Stimulated activated CD4-positive, alpha-beta T cell treated with anti-CD3 and anti-CD28 coated beads, Interleukin-12 subunit alpha, Interleukin-12 subunit beta, amount 100 ng/mL, for 24 hours (primary cell): ENCODE measurements around the gene PCDHGB2.
"Not testable (repeated sequence)": the region's sequence is repeated elsewhere in the genome, so short reads cannot be mapped to it uniquely, and the experiment has no call there.

Experiments
- DNase-seq, 2 experiments: peaks; one replicate each; pipeline ENCODE4 v3.0.0-alpha.2; 2020; ENCODE audit warnings: low read depth in 2 of 2

Gene PCDHGB2

GRCh38 chr5:141359790-141360426 lies at the start of gene PCDHGB2:
TSS of gene PCDHGB2 (plus strand) at chr5:141359994. CDS start at chr5:141360136, 142 bp downstream.
- DNase-seq = no peak

DNA sequence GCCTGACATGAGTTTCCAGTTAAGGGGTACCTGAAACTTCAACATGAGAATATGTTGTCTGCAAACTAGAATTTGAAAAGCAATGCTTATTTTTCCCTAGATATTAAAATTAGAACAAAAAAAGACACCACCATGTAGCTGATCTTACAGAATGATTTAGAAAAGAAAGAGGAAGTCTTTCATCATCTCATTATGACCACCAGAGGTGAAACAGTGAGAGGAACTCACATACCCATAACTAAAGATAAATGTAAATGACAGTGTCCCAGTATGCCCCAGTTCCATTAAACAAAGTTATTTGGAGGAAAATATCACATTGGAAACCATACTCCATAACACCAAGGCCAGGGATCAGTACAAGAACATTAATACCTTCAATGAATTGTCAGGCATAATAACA lies 46.1 kb upstream of the PCDHGB2 start:
- DNase-seq = no peak

GRCh38 chr5:141316963-141317362 lies 42.8 kb upstream of the PCDHGB2 start:
- not testable (repeated sequence) for DNase-seq

DNA sequence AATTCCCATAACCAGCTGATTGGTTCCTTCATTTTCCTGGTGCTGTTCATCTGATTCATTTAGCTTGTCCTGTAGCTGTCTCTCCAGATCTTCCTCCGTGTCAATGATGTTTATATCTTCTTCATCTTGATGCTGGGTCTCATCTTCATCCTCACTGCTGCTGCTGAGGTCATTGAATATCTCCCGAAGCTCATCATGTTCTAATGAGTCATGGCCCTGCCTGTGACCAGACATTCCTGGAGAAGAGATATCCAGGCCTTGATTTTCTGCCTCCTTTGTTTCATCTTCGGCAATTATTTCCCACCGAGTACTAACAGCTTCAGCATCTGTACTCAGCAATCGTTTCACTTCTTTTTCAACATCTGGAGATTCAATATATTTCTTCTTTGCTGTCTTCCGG lies 40.6 kb upstream of the PCDHGB2 start:
- no peak for DNase-seq

DNA sequence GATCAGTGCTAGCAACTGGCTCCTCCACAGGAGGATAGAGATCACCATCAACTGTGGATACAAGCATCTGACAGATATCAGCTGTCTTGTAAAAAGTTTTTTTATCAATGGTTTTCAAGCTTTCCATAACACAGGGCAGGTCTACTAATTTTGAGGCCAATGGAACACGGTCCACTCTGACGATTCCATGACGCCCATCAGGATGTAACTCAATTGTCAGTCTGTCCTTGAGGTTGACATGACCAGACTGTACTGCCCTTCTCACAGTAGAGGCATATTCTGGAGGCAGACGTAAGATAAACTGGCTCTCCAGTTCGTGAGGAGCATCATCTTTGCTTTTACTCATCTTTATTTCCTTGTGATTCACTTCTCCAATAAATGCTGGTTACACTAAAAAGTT lies 40.1 kb upstream of the PCDHGB2 start:
- DNase-seq = no peak

GRCh38 chr5:141320225-141321169 lies 39.3 kb upstream of the PCDHGB2 start, which contains the start of gene TAF7:
TSS of gene TAF7 (minus strand) at chr5:141320784. CDS start at chr5:141320044, 740 bp downstream.
- peak; percentile 82 to 84 for DNase-seq

- no peak for DNase-seq
Observed at GRCh38 chr5:141322261-141322660, 37.5 kb upstream of the PCDHGB2 start.

- peak; percentile 35 to 51 for DNase-seq
Observed at GRCh38 chr5:141326088-141326854, 33.5 kb upstream of the PCDHGB2 start.

DNA sequence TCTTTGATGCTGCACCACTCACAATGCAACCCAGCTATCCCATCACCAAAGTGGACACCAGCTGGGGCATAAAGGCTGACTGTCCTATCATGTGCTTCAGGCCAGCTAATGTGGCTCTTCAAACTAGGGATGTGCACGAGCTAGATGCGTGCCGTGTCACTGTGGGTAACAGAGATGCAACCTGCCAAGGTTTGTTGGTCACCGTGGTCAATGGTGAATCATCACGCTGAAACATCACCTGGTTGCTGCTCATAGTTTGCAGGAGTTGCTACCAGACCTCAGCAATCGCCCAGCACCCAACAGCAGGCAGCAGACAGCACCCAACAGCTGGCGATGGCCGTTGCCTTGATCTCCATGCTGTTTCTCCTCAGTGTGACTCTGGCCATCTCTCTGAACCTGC lies 31.6 kb upstream of the PCDHGB2 start:
- DNase-seq = no peak

DNA sequence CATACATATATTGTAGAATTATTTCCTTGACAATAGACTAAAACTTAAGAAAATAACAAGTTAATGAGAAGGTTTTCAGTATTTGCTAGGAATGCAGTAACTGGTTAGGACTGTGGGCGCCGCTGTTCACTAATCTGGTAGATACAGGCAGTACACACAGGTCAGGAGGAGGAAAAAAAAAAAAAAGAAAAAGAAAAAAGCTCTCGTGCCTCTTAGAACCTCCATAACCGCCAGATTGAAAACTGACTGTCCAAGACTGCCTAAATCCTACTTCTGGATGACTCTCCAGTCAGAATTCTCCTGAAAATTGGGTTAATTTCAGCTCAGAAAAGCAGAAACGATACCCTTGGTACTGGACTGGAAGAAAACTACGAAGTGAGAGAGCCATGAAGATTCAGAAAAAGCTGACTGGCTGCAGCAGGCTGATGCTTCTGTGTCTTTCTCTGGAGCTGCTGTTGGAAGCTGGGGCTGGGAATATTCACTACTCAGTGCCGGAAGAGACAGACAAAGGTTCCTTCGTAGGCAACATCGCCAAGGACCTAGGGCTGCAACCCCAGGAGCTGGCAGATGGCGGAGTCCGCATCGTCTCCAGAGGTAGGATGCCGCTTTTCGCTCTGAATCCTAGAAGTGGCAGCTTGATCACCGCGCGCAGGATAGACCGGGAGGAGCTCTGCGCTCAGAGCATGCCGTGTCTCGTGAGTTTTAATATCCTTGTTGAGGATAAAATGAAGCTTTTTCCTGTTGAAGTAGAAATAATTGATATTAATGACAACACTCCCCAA lies 29.3 kb upstream of the PCDHGB2 start, which contains the start of gene PCDHGA1:
Gene PCDHGA1 (plus strand): TSS at position 216 of the 782 bp plus-strand sequence.
- DNase-seq = no peak

DNA sequence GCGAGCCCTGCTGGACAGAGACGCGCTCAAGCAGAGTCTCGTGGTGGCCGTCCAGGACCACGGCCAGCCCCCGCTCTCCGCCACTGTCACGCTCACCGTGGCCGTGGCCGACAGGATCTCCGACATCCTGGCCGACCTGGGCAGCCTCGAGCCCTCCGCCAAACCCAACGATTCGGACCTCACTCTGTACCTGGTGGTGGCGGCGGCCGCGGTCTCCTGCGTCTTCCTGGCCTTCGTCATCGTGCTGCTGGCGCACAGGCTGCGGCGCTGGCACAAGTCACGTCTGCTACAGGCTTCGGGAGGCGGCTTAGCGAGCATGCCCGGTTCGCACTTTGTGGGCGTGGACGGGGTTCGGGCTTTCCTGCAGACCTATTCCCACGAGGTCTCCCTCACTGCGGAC lies 27.2 kb upstream of the PCDHGB2 start:
- DNase-seq = not testable (repeated sequence)

DNA sequence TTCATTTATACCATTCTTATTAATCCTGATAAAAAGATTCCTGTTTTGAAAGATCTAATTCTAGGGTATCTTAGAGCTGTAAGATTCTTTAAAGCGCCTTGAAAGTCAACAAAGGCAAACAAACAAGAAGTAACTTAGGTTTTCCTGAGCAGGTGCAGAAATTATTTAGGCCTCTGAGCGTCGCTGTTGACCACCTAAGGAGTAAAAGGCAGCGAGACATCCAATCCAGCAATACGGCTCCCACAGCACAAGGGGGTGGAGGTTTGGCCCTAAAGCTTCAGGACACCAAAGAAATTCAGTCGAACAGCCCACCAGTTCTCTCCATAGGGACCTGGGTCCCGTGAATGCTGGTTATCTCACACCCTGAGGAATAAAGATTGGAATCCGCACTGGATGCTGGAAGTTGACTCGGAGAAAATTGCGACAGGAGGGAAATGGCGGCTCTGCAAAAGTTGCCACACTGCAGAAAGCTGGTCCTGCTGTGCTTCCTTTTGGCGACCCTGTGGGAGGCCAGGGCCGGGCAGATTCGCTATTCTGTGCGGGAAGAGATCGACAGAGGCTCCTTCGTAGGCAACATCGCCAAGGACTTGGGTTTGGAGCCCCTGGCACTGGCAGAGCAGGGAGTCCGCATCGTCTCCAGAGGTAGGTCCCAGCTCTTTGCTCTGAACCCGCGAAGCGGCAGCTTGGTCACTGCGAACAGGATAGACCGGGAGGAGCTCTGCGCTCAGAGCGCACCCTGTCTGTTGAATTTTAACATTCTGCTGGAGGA lies 21.1 kb upstream of the PCDHGB2 start, which contains the start of gene PCDHGA2:
Gene PCDHGA2 (plus strand): TSS at position 223 of the 769 bp plus-strand sequence.
- no peak for DNase-seq

- DNase-seq = not testable (repeated sequence)
Observed at GRCh38 chr5:141340781-141341354, 18.9 kb upstream of the PCDHGB2 start.

GRCh38 chr5:141342773-141343172 lies 17.0 kb upstream of the PCDHGB2 start:
- no peak for DNase-seq

DNA sequence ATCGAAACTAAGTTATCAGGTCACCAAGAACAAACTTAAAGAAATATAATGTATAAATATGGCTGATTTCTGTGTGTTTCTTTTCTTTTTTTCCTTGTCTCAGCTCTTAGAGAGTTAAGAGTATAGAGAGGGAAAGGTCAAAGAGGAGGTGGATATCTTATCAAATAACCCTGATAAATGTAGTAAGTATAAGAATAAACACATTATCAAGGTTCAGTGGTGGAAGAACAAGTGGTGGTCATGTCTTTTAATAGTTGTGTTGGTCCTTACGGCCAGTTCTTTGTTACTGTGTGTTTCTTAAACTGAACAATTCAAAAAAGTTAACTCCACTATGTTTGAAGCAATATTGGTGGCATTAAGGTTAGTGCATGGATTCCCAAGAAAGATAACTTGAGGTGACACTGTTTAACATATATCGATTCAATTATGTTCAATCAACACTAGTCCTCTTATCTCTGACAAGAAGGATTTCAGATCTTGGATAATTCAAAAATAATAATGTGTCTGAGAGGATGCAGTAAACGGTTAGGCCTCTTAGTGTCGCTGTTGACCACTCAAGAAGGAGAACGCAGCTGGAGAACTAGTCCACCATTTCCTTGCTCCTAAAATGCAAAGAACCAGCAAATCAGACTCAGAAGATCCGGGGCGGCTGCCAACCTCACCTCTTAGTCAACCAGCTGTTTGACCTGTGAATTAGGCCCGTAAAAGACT lies 16.4 kb upstream of the PCDHGB2 start, which contains the start of gene PCDHGA3:
Gene PCDHGA3 (plus strand): TSS at position 588 of the 711 bp plus-strand sequence. CDS start 205 bp downstream, outside the sequence.
- no peak for DNase-seq

GRCh38 chr5:141343953-141344463 lies 15.8 kb upstream of the PCDHGB2 start:
- DNase-seq = no peak

GRCh38 chr5:141345327-141345726 lies 14.5 kb upstream of the PCDHGB2 start:
- DNase-seq = no peak

- not testable (repeated sequence) for DNase-seq
Observed at GRCh38 chr5:141346017-141346416, 13.8 kb upstream of the PCDHGB2 start.
